Activated CD8-positive, alpha-beta T cell treated with anti-CD3 and anti-CD28 coated beads for 36 hours (primary cell): Measurements from ENCODE around the gene TTC39B. TPM values are rescaled to one million over a fixed set of nuclear protein-coding genes. Genes with fewer than 3 reads are reported as not detected.

Experiments used
- ATAC-seq: fragments of 200-7000 bp; cut with Tn5 transposase; one replicate; pipeline ENCODE4 v1.10.0; 2021; ENCODE audit warnings: mild to moderate bottlenecking, moderate library complexity
- CTCF ChIA-PET: fragments of 350-600 bp; sonication (Branson Sonifier 250); formaldehyde crosslinking; loops from one replicate; lab custom pipeline; 2021; ENCODE audit warnings: antibody characterized with exemption; lab: Charles Lee
- POLR2A ChIA-PET: fragments of 350-600 bp; sonication (Branson Sonifier 250); formaldehyde crosslinking; loops from one replicate; lab custom pipeline; 2021; ENCODE audit warnings: antibody characterized with exemption; lab: Charles Lee
- DNase-seq: peaks from one replicate; pipeline ENCODE4 v3.0.0-alpha.2; 2020
- H3K27ac Mint-ChIP-seq: one replicate; pipeline ENCODE4 v1.8.0; 2021; ENCODE audit warnings: mild to moderate bottlenecking, mixed read lengths
- H3K27me3 Mint-ChIP-seq: one replicate; pipeline ENCODE4 v1.8.0; 2021; ENCODE audit warnings: mixed read lengths
- H3K36me3 Mint-ChIP-seq: one replicate; pipeline ENCODE4 v1.8.0; 2021; ENCODE audit warnings: low read depth, mixed read lengths
- H3K4me1 Mint-ChIP-seq: one replicate; pipeline ENCODE4 v1.8.0; 2021; ENCODE audit warnings: low read depth, mixed read lengths
- H3K4me3 Mint-ChIP-seq: one replicate; pipeline ENCODE4 v1.8.0; 2021; ENCODE audit warnings: mild to moderate bottlenecking, moderate library complexity, mixed read lengths
- H3K9me3 Mint-ChIP-seq: one replicate; pipeline ENCODE4 v1.8.0; 2021; ENCODE audit warnings: mixed read lengths
- intact Hi-C: fragments of 100-400 bp; cut with micrococcal nuclease; formaldehyde crosslinking; loops from one replicate; pipeline ENCODE4 v1.10.0; 2022
- total RNA-seq, 2 experiments: library from RNA; stranded (reverse); gene quantifications; one replicate each; pipeline ENCODE4 v1.2.3, GENCODE V29; 2021
- TF ChIP-seq, protein P1 (sequence below): fragments of 200-600 bp; IDR thresholded peaks from one replicate; pipeline ENCODE4 v1.8.0; 2022; ENCODE audit warnings: antibody characterized with exemption, mild to moderate bottlenecking

Gene TTC39B
- total RNA-seq, 2 experiments from 2014 or later = 17.8 to 18.5 TPM

DNA sequence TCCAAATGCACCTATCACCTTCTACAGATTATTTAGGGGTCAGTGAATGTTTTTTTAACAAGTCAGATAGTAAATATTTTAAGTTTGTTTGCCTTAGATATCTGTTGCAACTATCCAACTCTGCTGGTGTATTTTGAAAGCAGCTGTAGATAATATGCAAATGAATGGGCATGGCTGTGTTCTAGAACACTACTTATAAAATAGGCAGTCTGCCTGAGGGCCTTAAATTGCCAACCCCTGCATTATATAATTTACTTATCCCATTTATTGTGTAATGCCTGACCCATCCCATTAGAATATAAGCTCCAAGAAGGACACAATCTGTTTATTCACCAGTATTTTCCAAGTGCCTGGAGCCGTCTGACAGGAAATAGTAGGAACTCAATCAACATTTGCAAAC, 149.0 kb downstream of the TTC39B start:
- ATAC-seq (no peak), DNase-seq (no peak)
- POLR2A ChIA-PET = no interaction called here
- CTCF ChIA-PET = no interaction called here
- Mint-ChIP-seq H3K9me3 (no peaks in the 10 kb centered on the region), H3K4me1 (no peaks in the 10 kb centered on the region), H3K27me3 (peaks cover 6% of the 10 kb centered on the region), H3K36me3 (no peaks in the 10 kb centered on the region), H3K4me3 (no peak overlapping the region), H3K27ac (no peak overlapping the region)
- TF ChIP-seq, protein P1, sequence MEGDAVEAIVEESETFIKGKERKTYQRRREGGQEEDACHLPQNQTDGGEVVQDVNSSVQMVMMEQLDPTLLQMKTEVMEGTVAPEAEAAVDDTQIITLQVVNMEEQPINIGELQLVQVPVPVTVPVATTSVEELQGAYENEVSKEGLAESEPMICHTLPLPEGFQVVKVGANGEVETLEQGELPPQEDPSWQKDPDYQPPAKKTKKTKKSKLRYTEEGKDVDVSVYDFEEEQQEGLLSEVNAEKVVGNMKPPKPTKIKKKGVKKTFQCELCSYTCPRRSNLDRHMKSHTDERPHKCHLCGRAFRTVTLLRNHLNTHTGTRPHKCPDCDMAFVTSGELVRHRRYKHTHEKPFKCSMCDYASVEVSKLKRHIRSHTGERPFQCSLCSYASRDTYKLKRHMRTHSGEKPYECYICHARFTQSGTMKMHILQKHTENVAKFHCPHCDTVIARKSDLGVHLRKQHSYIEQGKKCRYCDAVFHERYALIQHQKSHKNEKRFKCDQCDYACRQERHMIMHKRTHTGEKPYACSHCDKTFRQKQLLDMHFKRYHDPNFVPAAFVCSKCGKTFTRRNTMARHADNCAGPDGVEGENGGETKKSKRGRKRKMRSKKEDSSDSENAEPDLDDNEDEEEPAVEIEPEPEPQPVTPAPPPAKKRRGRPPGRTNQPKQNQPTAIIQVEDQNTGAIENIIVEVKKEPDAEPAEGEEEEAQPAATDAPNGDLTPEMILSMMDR = no peak
- intact Hi-C loops = no loop called here

DNA sequence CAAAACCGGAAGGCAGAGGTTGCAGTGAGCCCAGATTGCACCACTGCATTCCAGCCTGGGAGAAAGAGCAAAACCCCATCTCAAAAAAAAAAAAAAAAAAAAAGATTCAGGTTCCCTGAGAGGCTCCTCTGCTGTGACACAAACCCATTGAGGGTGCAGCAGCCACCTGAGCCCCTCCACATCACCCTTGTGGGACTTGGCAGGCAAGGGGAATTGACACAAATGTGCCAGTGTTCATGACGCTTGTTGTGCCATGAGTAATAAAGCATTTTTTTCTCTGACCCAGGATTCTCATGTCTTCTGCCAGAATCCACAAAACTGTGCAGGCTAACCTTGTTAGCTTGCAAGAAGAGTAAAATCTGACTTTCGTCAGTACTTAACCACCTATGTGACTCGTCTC, 149.6 kb downstream of the TTC39B start:
- no peaks in the 10 kb centered on the region for H3K9me3 Mint-ChIP-seq
- ATAC-seq = no peak
- H3K4me3 Mint-ChIP-seq = no peak overlapping the region
- ChIA-PET POLR2A (no interaction called here), CTCF (no interaction called here)
- H3K36me3 Mint-ChIP-seq = no peaks in the 10 kb centered on the region
- TF ChIP-seq, protein P1 = no peak
- intact Hi-C loops = no loop called here
- DNase-seq = no peak
- no peak overlapping the region for H3K27ac Mint-ChIP-seq
- H3K4me1 Mint-ChIP-seq = no peaks in the 10 kb centered on the region
- peaks cover 6% of the 10 kb centered on the region for H3K27me3 Mint-ChIP-seq

DNA sequence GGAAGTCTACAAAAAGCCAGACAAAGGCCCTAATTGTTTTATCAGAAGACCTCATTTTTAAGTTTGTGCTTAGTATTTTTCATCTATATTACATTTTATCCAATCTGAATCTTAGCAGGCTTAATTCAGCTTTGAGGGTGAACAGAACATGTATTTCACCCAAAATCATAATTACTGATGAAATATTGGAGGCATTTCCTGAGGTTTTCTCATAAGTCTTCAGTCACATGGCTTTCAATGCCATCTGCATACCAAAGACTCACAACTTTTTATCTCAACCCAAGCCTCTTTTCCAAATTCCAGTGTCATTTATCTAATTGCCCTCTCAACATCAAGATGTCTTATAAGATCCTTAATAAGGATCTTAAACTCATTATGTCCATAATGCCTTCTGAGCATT, 150.8 kb downstream of the TTC39B start:
- intact Hi-C loops = no loop called here
- Mint-ChIP-seq H3K27ac (no peak overlapping the region), H3K4me3 (no peak overlapping the region), H3K4me1 (no peaks in the 10 kb centered on the region), H3K36me3 (no peaks in the 10 kb centered on the region), H3K9me3 (no peaks in the 10 kb centered on the region), H3K27me3 (peaks cover 6% of the 10 kb centered on the region)
- CTCF ChIA-PET = interaction anchor here (1.1 to 1.5 kb wide), 2 partner anchors 13 to 14 kb away, joined by 3 read pairs; no protein-coding TSS in a partner anchor
- DNase-seq (no peak), ATAC-seq (no peak)
- POLR2A ChIA-PET = no interaction called here
- TF ChIP-seq, protein P1 = no peak

DNA sequence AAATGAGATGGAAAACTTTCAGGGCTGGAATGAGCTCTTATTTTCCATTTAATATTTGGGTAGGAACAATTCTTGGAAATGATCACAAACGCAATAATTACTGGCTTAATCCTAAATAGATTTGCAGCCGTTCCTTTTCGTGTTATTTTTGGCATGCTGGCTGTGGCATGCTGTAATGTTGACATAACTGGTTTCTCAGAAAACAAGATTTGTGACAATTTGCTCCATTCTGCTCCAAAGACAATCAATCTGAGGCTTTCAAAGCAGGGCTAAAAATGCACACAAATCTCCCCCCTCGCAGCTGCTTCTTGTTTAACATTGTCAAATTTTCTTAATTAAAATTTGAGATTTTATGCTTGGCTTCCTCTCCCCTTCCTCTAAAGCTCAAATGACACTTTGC, 151.2 kb downstream of the TTC39B start:
- POLR2A ChIA-PET = no interaction called here
- CTCF ChIA-PET = interaction anchor here (1.1 to 1.5 kb wide), 2 partner anchors 13 to 14 kb away, joined by 3 read pairs; no protein-coding TSS in a partner anchor

DNA sequence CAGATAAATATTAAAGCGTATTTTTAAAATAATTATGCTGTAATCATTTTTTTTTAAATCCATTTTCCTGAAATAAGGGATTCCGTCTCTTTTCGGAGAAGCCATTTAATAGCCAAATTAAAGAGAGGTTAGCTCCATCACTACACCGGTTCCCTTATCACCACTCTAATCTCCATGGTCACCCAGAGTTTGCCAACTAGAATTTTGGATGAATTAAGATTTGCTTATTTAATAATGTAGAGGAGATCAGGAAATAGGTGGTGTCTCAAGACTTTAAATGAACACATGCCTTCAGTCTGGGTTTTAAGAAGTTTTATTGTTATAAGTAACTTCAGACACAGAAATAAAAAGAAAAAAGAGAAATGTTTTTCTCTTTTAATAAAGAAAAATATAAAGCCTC, 151.7 kb downstream of the TTC39B start:
- ChIA-PET CTCF (interaction anchor here (1.5 kb wide), 1 partner anchor 12 kb away, joined by 3 read pairs; no protein-coding TSS in a partner anchor), POLR2A (no interaction called here)
- intact Hi-C loops = no loop called here
- Mint-ChIP-seq H3K36me3 (no peaks in the 10 kb centered on the region), H3K9me3 (no peaks in the 10 kb centered on the region), H3K4me3 (no peak overlapping the region), H3K27ac (no peak overlapping the region), H3K27me3 (peaks cover 6% of the 10 kb centered on the region), H3K4me1 (no peaks in the 10 kb centered on the region)
- TF ChIP-seq, protein P1 = no peak
- DNase-seq (no peak), ATAC-seq (no peak)

More for the DNA sequence above, 151.2 kb downstream of the TTC39B start:
- Mint-ChIP-seq H3K9me3 (no peaks in the 10 kb centered on the region), H3K27me3 (peaks cover 6% of the 10 kb centered on the region), H3K4me3 (no peak overlapping the region), H3K36me3 (no peaks in the 10 kb centered on the region), H3K4me1 (no peaks in the 10 kb centered on the region), H3K27ac (no peak overlapping the region)
- no peak for DNase-seq
- TF ChIP-seq, protein P1 = no peak
- ATAC-seq = no peak
- intact Hi-C loops = no loop called here
